GM13977 (cell line): ENCODE results near the gene KCTD4.

Experiments
- DNase-seq: peaks from one replicate; pipeline ENCODE4 v3.0.0; 2012; ENCODE audit warnings: low spot score
- CTCF ChIP-seq: IDR thresholded peaks from 2 replicates; pipeline ENCODE4 v1.5.1; 2012; ENCODE audit warnings: mild to moderate bottlenecking, control low read depth; ENCODE audit not compliant: insufficient read depth; ENCODE audit errors: extremely low read depth, missing control alignments
- in situ Hi-C: fragments of 300-500 bp; cut with MboI; formaldehyde crosslinking; loops from one replicate; pipeline ENCODE4 v1.12.0; 2022; ENCODE audit warnings: low sequenced_read_pairs, low pct_unique_long_range_greater_than_20kb, mixed read lengths, inconsistent platforms; ENCODE audit not compliant: unreplicated experiment

The KCTD4 gene

GRCh38 chr13:45149964-45150363 lies 50.9 kb downstream of the KCTD4 start:
- TF ChIP-seq CTCF, result no peak
- in situ Hi-C loops, result no loop called here

DNA sequence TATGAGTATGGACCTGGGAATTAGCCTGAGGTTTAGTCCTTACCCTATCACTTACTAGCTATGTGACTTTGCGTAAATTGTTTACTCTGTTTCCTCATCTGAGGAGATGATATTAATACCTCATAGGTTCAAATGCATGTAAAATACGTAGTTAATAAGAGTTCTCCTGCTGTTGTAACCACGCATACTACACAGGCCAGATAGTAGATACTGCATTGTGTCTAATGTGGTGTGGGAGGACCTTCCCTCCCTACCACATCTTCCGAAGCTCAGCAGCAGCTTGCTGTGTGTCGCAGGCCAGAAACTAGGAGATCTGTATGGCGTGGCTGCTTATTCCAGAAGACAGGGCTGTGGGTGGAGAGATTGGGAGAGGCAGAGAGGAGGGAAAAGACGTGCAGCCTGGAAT lies 57.5 kb downstream of the KCTD4 start:
- DNase-seq, result no peak
- no peak for TF ChIP-seq CTCF
- in situ Hi-C loops, result no loop called here

More at GRCh38 chr13:45149964-45150363, 50.9 kb downstream of the KCTD4 start:
- no peak for DNase-seq
